ENCODE results near the gene C5orf47.

GRCh38 chr5:173944511-173944910 is 44.5 kb upstream of the C5orf47 start:
- no peak for TF ChIP-seq USF1 (IDR thresholded peaks at IDR 0.05)
- TF ChIP-seq EGR1 (IDR thresholded peaks at IDR 0.05) = no peak
- TF ChIP-seq, protein P1, sequence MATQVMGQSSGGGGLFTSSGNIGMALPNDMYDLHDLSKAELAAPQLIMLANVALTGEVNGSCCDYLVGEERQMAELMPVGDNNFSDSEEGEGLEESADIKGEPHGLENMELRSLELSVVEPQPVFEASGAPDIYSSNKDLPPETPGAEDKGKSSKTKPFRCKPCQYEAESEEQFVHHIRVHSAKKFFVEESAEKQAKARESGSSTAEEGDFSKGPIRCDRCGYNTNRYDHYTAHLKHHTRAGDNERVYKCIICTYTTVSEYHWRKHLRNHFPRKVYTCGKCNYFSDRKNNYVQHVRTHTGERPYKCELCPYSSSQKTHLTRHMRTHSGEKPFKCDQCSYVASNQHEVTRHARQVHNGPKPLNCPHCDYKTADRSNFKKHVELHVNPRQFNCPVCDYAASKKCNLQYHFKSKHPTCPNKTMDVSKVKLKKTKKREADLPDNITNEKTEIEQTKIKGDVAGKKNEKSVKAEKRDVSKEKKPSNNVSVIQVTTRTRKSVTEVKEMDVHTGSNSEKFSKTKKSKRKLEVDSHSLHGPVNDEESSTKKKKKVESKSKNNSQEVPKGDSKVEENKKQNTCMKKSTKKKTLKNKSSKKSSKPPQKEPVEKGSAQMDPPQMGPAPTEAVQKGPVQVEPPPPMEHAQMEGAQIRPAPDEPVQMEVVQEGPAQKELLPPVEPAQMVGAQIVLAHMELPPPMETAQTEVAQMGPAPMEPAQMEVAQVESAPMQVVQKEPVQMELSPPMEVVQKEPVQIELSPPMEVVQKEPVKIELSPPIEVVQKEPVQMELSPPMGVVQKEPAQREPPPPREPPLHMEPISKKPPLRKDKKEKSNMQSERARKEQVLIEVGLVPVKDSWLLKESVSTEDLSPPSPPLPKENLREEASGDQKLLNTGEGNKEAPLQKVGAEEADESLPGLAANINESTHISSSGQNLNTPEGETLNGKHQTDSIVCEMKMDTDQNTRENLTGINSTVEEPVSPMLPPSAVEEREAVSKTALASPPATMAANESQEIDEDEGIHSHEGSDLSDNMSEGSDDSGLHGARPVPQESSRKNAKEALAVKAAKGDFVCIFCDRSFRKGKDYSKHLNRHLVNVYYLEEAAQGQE (IDR thresholded peaks at IDR 0.05; ENCODE audit: low read depth) = no peak
- no peak for TF ChIP-seq YY1 (IDR thresholded peaks at IDR 0.05; ENCODE audit: low read depth)
- TF ChIP-seq MAX (IDR thresholded peaks at IDR 0.05) = no peak

Measured in Ishikawa (cell line).